H1 (cell line): ENCODE results near the gene ERC1. TPM values are rescaled to one million over a fixed set of nuclear protein-coding genes. Genes with fewer than 3 reads are reported as not detected.

Source experiments
- CTCF ChIA-PET: fragments of 300-600 bp; sonication (Branson Sonifier 250); formaldehyde crosslinking; loops from one replicate; lab custom pipeline; 2021; ENCODE audit not compliant: partially characterized antibody; lab: Charles Lee
- POLR2A ChIA-PET: fragments of 300-600 bp; sonication (Branson Sonifier 250); formaldehyde crosslinking; loops from one replicate; lab custom pipeline; 2021; ENCODE audit warnings: inconsistent platforms; ENCODE audit not compliant: partially characterized antibody; lab: Charles Lee
- DNase-seq, 2 experiments: peaks; one replicate each; pipeline versions ENCODE4 v3.0.0 to v3.0.0-alpha.2; 2010 to 2022; ENCODE audit warnings: low spot score in 2 of 2, low read depth in 1 of 2, mixed read lengths in 1 of 2
- FAIRE-seq: peaks from 2 replicates; lab custom pipeline; 2011; peaks lifted over from hg19 to GRCh38; lab: Jason Lieb, UNC
- H2AFZ ChIP-seq: 2 replicates; pipeline ENCODE4 v1.8.1; 2012; ENCODE audit warnings: low read length, inconsistent platforms
- H2AK5ac ChIP-seq: 2 replicates; pipeline ENCODE4 v1.6.1; 2013; ENCODE audit warnings: low read depth, low read length
- H2BK120ac ChIP-seq: replicated peaks from 2 replicates; pipeline ENCODE3; 2013; ENCODE audit warnings: low read depth, low read length, inconsistent platforms
- H2BK12ac ChIP-seq: 2 replicates; pipeline ENCODE4 v1.6.1; 2013; ENCODE audit warnings: low read depth, low read length
- H2BK15ac ChIP-seq: 2 replicates; pipeline ENCODE4 v1.6.1; 2013; ENCODE audit warnings: low read length
- H2BK20ac ChIP-seq: 2 replicates; pipeline ENCODE4 v1.6.1; 2013; ENCODE audit warnings: low read length
- H2BK5ac ChIP-seq: 2 replicates; pipeline ENCODE4 v1.6.1; 2013; ENCODE audit warnings: low read depth, low read length
- H3K14ac ChIP-seq: 2 replicates; pipeline ENCODE4 v1.6.1; 2013; ENCODE audit warnings: inconsistent platforms; ENCODE audit not compliant: insufficient read length
- H3K18ac ChIP-seq: 2 replicates; pipeline ENCODE4 v1.6.1; 2013; ENCODE audit warnings: low read length; ENCODE audit errors: extremely low read depth
- H3K23ac ChIP-seq: 2 replicates; pipeline ENCODE4 v1.6.1; 2013; ENCODE audit warnings: inconsistent platforms; ENCODE audit not compliant: insufficient read length
- H3K23me2 ChIP-seq: 2 replicates; pipeline ENCODE4 v1.6.1; 2013; ENCODE audit warnings: low read depth, low read length
- H3K27ac ChIP-seq: 2 replicates; pipeline ENCODE4 v1.6.1; 2011; ENCODE audit warnings: low read depth, low read length, inconsistent platforms
- H3K27me3 ChIP-seq, 4 experiments: replicated peaks in 1 of 4; 1 replicate in 1 of 4; 2 replicates in 3 of 4; pipeline versions ENCODE4 v1.6.1 to v1.8.1; 2011 to 2013; ENCODE audit warnings: low read length in 3 of 4, mild to moderate bottlenecking in 3 of 4, inconsistent platforms in 2 of 4, mixed read lengths in 2 of 4, moderate library complexity in 1 of 4; ENCODE audit not compliant: control insufficient read depth in 3 of 4, insufficient read depth in 3 of 4; ENCODE audit errors: extremely low read depth in 1 of 4
- H3K36me3 ChIP-seq, 4 experiments: 2 replicates each; pipeline versions ENCODE4 v1.6.1 to v1.8.1; 2011 to 2013; ENCODE audit warnings: mild to moderate bottlenecking in 4 of 4, low read length in 3 of 4, moderate library complexity in 2 of 4, control low read depth in 1 of 4, inconsistent platforms in 1 of 4; ENCODE audit not compliant: insufficient read depth in 4 of 4, control insufficient read depth in 2 of 4
- H3K4ac ChIP-seq: replicated peaks from 2 replicates; pipeline ENCODE3; 2013; ENCODE audit warnings: low read length, low read depth, mixed read lengths, inconsistent platforms; ENCODE audit not compliant: insufficient read length
- H3K4me1 ChIP-seq, 4 experiments: replicated peaks in 1 of 4; 1 replicate in 1 of 4; 2 replicates in 3 of 4; pipeline versions ENCODE4 v1.6.1 to v1.8.1; 2011 to 2013; ENCODE audit warnings: low read length in 3 of 4, inconsistent platforms in 2 of 4, mixed read lengths in 1 of 4; ENCODE audit not compliant: insufficient read depth in 4 of 4, control insufficient read depth in 3 of 4
- H3K4me2 ChIP-seq, 2 experiments: 2 replicates each; pipeline versions ENCODE4 v1.6.1 to v1.8.1; 2011 to 2013; ENCODE audit warnings: low read depth in 2 of 2, low read length in 2 of 2, control low read depth in 1 of 2, inconsistent platforms in 1 of 2, mild to moderate bottlenecking in 1 of 2; ENCODE audit not compliant: insufficient read depth in 1 of 2
- H3K4me3 ChIP-seq, 4 experiments: fragments of 200-600, 300-600 bp in 1 of 4; sonication (generic), shearing (Covaris generic), sonication (Bioruptor Twin) in 1 of 4; 2 replicates each; pipeline versions ENCODE4 v1.5.1 to v1.8.1; 2011 to 2016; ENCODE audit warnings: low read length in 4 of 4, low read depth in 3 of 4, control low read depth in 2 of 4, inconsistent platforms in 2 of 4, mild to moderate bottlenecking in 2 of 4, mixed read lengths in 1 of 4, moderate library complexity in 1 of 4; ENCODE audit not compliant: insufficient read depth in 2 of 4; ENCODE audit errors: extremely low read depth in 1 of 4
- H3K56ac ChIP-seq: replicated peaks from 2 replicates; pipeline ENCODE3; 2013; ENCODE audit warnings: low read depth, mild to moderate bottlenecking, mixed read lengths, low read length, inconsistent platforms; ENCODE audit not compliant: insufficient read length
- H3K79me1 ChIP-seq: 2 replicates; pipeline ENCODE4 v1.6.1; 2013; ENCODE audit warnings: low read depth, low read length, control low read depth
- H3K79me2 ChIP-seq, 2 experiments: 2 replicates each; pipeline versions ENCODE4 v1.6.1 to v1.8.1; 2012 to 2013; ENCODE audit warnings: low read length in 2 of 2, mild to moderate bottlenecking in 2 of 2, inconsistent platforms in 1 of 2; ENCODE audit not compliant: insufficient read depth in 2 of 2, control insufficient read depth in 1 of 2
- H3K9ac ChIP-seq, 4 experiments: replicated peaks in 1 of 4; 1 replicate in 1 of 4; 2 replicates in 3 of 4; pipeline versions ENCODE4 v1.6.1 to v1.8.1; 2011 to 2013; ENCODE audit warnings: low read depth in 3 of 4, low read length in 3 of 4, control low read depth in 2 of 4, mild to moderate bottlenecking in 2 of 4, moderate library complexity in 2 of 4, inconsistent platforms in 1 of 4; ENCODE audit errors: extremely low read depth in 1 of 4
- H3K9me3 ChIP-seq, 2 experiments: 2 replicates each; pipeline versions ENCODE4 v1.6.1 to v1.8.1; 2012 to 2013; ENCODE audit warnings: mild to moderate bottlenecking in 2 of 2, moderate library complexity in 2 of 2, control low read depth in 1 of 2, inconsistent platforms in 1 of 2, low read depth in 1 of 2, low read length in 1 of 2, mixed read lengths in 1 of 2; ENCODE audit not compliant: insufficient read depth in 2 of 2
- H4K20me1 ChIP-seq, 2 experiments: replicated peaks in 1 of 2; 2 replicates each; pipeline versions ENCODE3 to v1.8.1; 2011 to 2013; ENCODE audit warnings: inconsistent platforms in 2 of 2, low read length in 2 of 2, mild to moderate bottlenecking in 1 of 2; ENCODE audit not compliant: insufficient read depth in 2 of 2, control insufficient read depth in 1 of 2
- H4K5ac ChIP-seq: 2 replicates; pipeline ENCODE4 v1.6.1; 2013; ENCODE audit warnings: low read length, low read depth, mixed read lengths, inconsistent platforms; ENCODE audit not compliant: insufficient read length
- H4K8ac ChIP-seq: 2 replicates; pipeline ENCODE4 v1.8.0; 2013; ENCODE audit warnings: mild to moderate bottlenecking, moderate library complexity, low read length, inconsistent platforms; ENCODE audit not compliant: insufficient read depth; ENCODE audit errors: extremely low read depth
- H4K91ac ChIP-seq: replicated peaks from 2 replicates; pipeline ENCODE3; 2013; ENCODE audit warnings: low read length, mixed read lengths, inconsistent platforms; ENCODE audit not compliant: insufficient read length
- HDAC2 ChIP-seq, 2 experiments: fragments of 300-600 bp in 1 of 2; sonication (generic) in 1 of 2; IDR thresholded peaks; 2 replicates each; pipeline ENCODE4 v1.6.1; 2011 to 2012; ENCODE audit warnings: low read depth in 2 of 2, low read length in 2 of 2, mild to moderate bottlenecking in 2 of 2, moderate library complexity in 2 of 2, borderline replicate concordance in 1 of 2, inconsistent platforms in 1 of 2
- KDM5A ChIP-seq: fragments of 200-600 bp; IDR thresholded peaks from 2 replicates; pipeline ENCODE4 v1.7.1; 2012; ENCODE audit warnings: mild to moderate bottlenecking, low read length, inconsistent platforms, mixed read lengths
- RAD21 ChIP-seq, 2 experiments: IDR thresholded peaks in 1 of 2; conservative IDR thresholded peaks in 1 of 2; 2 replicates each; pipeline ENCODE4 v1.6.1; 2011; ENCODE audit warnings: low read depth in 2 of 2, low read length in 2 of 2, improper control_type of control experiment in 1 of 2, inconsistent platforms in 1 of 2, mild to moderate bottlenecking in 1 of 2, moderate library complexity in 1 of 2
- SIX5 ChIP-seq: IDR thresholded peaks from 2 replicates; pipeline ENCODE4 v1.6.1; 2011; ENCODE audit warnings: mild to moderate bottlenecking, low read depth, low read length
- SUZ12 ChIP-seq: fragments of 200-600 bp; sonication (generic); IDR thresholded peaks from 2 replicates; pipeline ENCODE4 v1.6.1; 2012; ENCODE audit warnings: mild to moderate bottlenecking, inconsistent platforms, low read length, moderate library complexity, mixed read lengths
- WGBS, 2 experiments: shearing (Covaris generic) in 1 of 2; methylation state at CpG; one replicate each; pipeline versions ENCODE4 v1.1.6 to v1.1.7; 2013 to 2015; ENCODE audit warnings: low lambda C conversion rate in 2 of 2, mixed read lengths in 2 of 2, inconsistent platforms in 1 of 2, low coverage in 1 of 2, missing lambda C conversion rate in 1 of 2; ENCODE audit not compliant: insufficient replicate concordance in 2 of 2, insufficient coverage in 1 of 2, insufficient read length in 1 of 2; ENCODE audit errors: extremely low coverage in 1 of 2, missing lambda C conversion rate in 1 of 2; 5-methylcytosine and 5-hydroxymethylcytosine counted together
- polyA plus RNA-seq, 7 experiments: library from polyadenylated mRNA; depleted of rRNA in 3 of 7; stranded (reverse) in 5 of 7; unstranded in 2 of 7; fragments of >200 nt in 5 of 7; fragments of 200-250 nt in 2 of 7; gene quantifications; 1 replicate in 5 of 7; 2 replicates in 1 of 7; 4 replicates in 1 of 7; pipeline versions ENCODE4 v1.2.1 to v1.2.3, GENCODE V29; 2011 to 2013; ENCODE audit warnings: missing spikeins in 2 of 7, mixed read lengths in 2 of 7
- total RNA-seq: library from RNA; stranded (reverse); fragmentation: NEBNext Ultra II Directional; extraction: Animal tissue kit (Norgen Biotek cat#: 25700); gene quantifications from 2 replicates; pipeline ENCODE4 v1.2.1, GENCODE V29; 2021
- TF ChIP-seq, protein P1 (sequence below): IDR thresholded peaks from 2 replicates; pipeline ENCODE4 v1.6.1; 2012; ENCODE audit warnings: inconsistent platforms

ERC1 gene
- total and polyA plus RNA-seq, 2 of the 8 experiments (the other 6 are each of a cell fraction or from before 2014, with no cell fraction given) = 7.8 to 45.7 TPM

DNA sequence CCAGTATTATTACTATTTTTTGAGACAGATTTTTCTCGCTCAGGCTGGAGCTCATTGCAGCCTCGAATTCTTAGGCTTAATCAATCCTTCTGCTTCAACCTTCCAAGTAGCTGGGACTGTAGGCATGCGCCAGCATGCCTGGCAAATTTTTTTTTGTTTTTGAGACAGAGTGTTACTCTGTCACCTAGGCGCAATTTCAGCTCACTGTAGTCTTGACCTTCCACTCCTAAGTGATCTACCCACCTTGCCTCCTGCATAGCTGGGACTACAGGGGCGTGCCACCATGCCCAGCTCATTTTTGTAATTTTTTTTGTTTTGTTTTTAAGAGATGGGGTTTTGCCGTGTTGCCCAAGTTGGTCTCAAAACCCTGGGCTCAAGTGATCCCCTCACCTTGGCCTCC lies 15.2 kb downstream of the ERC1 start:
- POLR2A ChIA-PET = interaction anchor here (0.8 kb wide), 1 partner anchor 16 kb away, joined by 3 read pairs; no protein-coding TSS in a partner anchor
- H2BK12ac ChIP-seq = no peak overlapping the region
- no peaks in the 10 kb centered on the region for H3K23me2 ChIP-seq
- no peaks in the 10 kb centered on the region for H3K9me3 ChIP-seq
- no peak overlapping the region for H4K91ac ChIP-seq
- FAIRE-seq = no peak
- H3K18ac ChIP-seq = no peak overlapping the region; the same call in 1 of the 2 replicates
- CTCF ChIA-PET = no interaction called here
- H2BK15ac ChIP-seq = no peak overlapping the region
- H2AFZ ChIP-seq = no peak overlapping the region
- peaks cover 0 to 6% (median 4%) of the 10 kb centered on the region in 4 experiments; a peak in 3 of 7 replicates for H3K4me1 ChIP-seq
- TF ChIP-seq SIX5 (no peak), RAD21 (IDR thresholded peaks at IDR 0.05 in 1 of 2, conservative IDR thresholded peaks at IDR 0.05 in 1 of 2; ENCODE audit: low read depth in 2 of 2, low read length in 2 of 2) (no peak), HDAC2 (IDR thresholded peaks at IDR 0.05; ENCODE audit: borderline replicate concordance in 1 of 2, low read depth in 2 of 2, low read length in 2 of 2) (no peak), KDM5A (no peak), SUZ12 (no peak)
- TF ChIP-seq, protein P1, sequence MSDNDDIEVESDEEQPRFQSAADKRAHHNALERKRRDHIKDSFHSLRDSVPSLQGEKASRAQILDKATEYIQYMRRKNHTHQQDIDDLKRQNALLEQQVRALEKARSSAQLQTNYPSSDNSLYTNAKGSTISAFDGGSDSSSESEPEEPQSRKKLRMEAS = no peak
- TF ChIP-seq, all 59 proteins: peak for 0
- Histone ChIP-seq H3K79me2 (peaks cover 0 to 40% of the 10 kb centered on the region in 2 experiments; a peak in 2 of 4 replicates), H3K23ac (no peak overlapping the region), H4K20me1 (peaks cover 0 to 2% of the 10 kb centered on the region in 2 experiments), H2BK120ac (no peak overlapping the region), H3K9ac (no peak overlapping the region), H3K4me2 (no peak overlapping the region), H3K36me3 (no peaks in the 10 kb centered on the region), H2BK5ac (no peak overlapping the region), H3K4ac (no peak overlapping the region), H3K79me1 (0 out of 2 replicates have a peak, but pooled peaks cover 3% of the 10 kb centered on the region), H3K27me3 (no peaks in the 10 kb centered on the region), H3K56ac (no peak overlapping the region), H2AK5ac (no peak overlapping the region), H2BK20ac (no peak overlapping the region), H3K27ac (no peak overlapping the region), H4K5ac (no peak overlapping the region), H3K4me3 (no peak overlapping the region), H3K14ac (no peak overlapping the region), H4K8ac (no peak overlapping the region)
- no peak for DNase-seq
- 82% methylated on average over 6 of the region's 6 CpGs; no CpG with 5 or more reads in 1 of the 2 experiments for WGBS, 2 experiments
